H1 (cell line): ENCODE data around the gene MAP4. TPM values are rescaled to one million over a fixed set of nuclear protein-coding genes. Genes with fewer than 3 reads are reported as not detected.

ENCODE experiments used
- CTCF ChIA-PET: fragments of 300-600 bp; sonication (Branson Sonifier 250); formaldehyde crosslinking; loops from one replicate; lab custom pipeline; 2021; ENCODE audit not compliant: partially characterized antibody; lab: Charles Lee
- POLR2A ChIA-PET: fragments of 300-600 bp; sonication (Branson Sonifier 250); formaldehyde crosslinking; loops from one replicate; lab custom pipeline; 2021; ENCODE audit warnings: inconsistent platforms; ENCODE audit not compliant: partially characterized antibody; lab: Charles Lee
- DNase-seq, 2 experiments: peaks; one replicate each; pipeline versions ENCODE4 v3.0.0 to v3.0.0-alpha.2; 2010 to 2022; ENCODE audit warnings: low spot score in 2 of 2, low read depth in 1 of 2, mixed read lengths in 1 of 2
- FAIRE-seq: peaks from 2 replicates; lab custom pipeline; 2011; peaks lifted over from hg19 to GRCh38; lab: Jason Lieb, UNC
- H2AFZ ChIP-seq: 2 replicates; pipeline ENCODE4 v1.8.1; 2012; ENCODE audit warnings: low read length, inconsistent platforms
- H2AK5ac ChIP-seq: 2 replicates; pipeline ENCODE4 v1.6.1; 2013; ENCODE audit warnings: low read depth, low read length
- H2BK120ac ChIP-seq: replicated peaks from 2 replicates; pipeline ENCODE3; 2013; ENCODE audit warnings: low read depth, low read length, inconsistent platforms
- H2BK12ac ChIP-seq: 2 replicates; pipeline ENCODE4 v1.6.1; 2013; ENCODE audit warnings: low read depth, low read length
- H2BK15ac ChIP-seq: 2 replicates; pipeline ENCODE4 v1.6.1; 2013; ENCODE audit warnings: low read length
- H2BK20ac ChIP-seq: 2 replicates; pipeline ENCODE4 v1.6.1; 2013; ENCODE audit warnings: low read length
- H2BK5ac ChIP-seq: 2 replicates; pipeline ENCODE4 v1.6.1; 2013; ENCODE audit warnings: low read depth, low read length
- H3K14ac ChIP-seq: 2 replicates; pipeline ENCODE4 v1.6.1; 2013; ENCODE audit warnings: inconsistent platforms; ENCODE audit not compliant: insufficient read length
- H3K18ac ChIP-seq: 2 replicates; pipeline ENCODE4 v1.6.1; 2013; ENCODE audit warnings: low read length; ENCODE audit errors: extremely low read depth
- H3K23ac ChIP-seq: 2 replicates; pipeline ENCODE4 v1.6.1; 2013; ENCODE audit warnings: inconsistent platforms; ENCODE audit not compliant: insufficient read length
- H3K23me2 ChIP-seq: 2 replicates; pipeline ENCODE4 v1.6.1; 2013; ENCODE audit warnings: low read depth, low read length
- H3K27ac ChIP-seq: 2 replicates; pipeline ENCODE4 v1.6.1; 2011; ENCODE audit warnings: low read depth, low read length, inconsistent platforms
- H3K27me3 ChIP-seq, 4 experiments: replicated peaks in 1 of 4; 1 replicate in 1 of 4; 2 replicates in 3 of 4; pipeline versions ENCODE4 v1.6.1 to v1.8.1; 2011 to 2013; ENCODE audit warnings: low read length in 3 of 4, mild to moderate bottlenecking in 3 of 4, inconsistent platforms in 2 of 4, mixed read lengths in 2 of 4, moderate library complexity in 1 of 4; ENCODE audit not compliant: control insufficient read depth in 3 of 4, insufficient read depth in 3 of 4; ENCODE audit errors: extremely low read depth in 1 of 4
- H3K36me3 ChIP-seq, 4 experiments: 2 replicates each; pipeline versions ENCODE4 v1.6.1 to v1.8.1; 2011 to 2013; ENCODE audit warnings: mild to moderate bottlenecking in 4 of 4, low read length in 3 of 4, moderate library complexity in 2 of 4, control low read depth in 1 of 4, inconsistent platforms in 1 of 4; ENCODE audit not compliant: insufficient read depth in 4 of 4, control insufficient read depth in 2 of 4
- H3K4ac ChIP-seq: replicated peaks from 2 replicates; pipeline ENCODE3; 2013; ENCODE audit warnings: low read length, low read depth, mixed read lengths, inconsistent platforms; ENCODE audit not compliant: insufficient read length
- H3K4me1 ChIP-seq, 4 experiments: replicated peaks in 1 of 4; 1 replicate in 1 of 4; 2 replicates in 3 of 4; pipeline versions ENCODE4 v1.6.1 to v1.8.1; 2011 to 2013; ENCODE audit warnings: low read length in 3 of 4, inconsistent platforms in 2 of 4, mixed read lengths in 1 of 4; ENCODE audit not compliant: insufficient read depth in 4 of 4, control insufficient read depth in 3 of 4
- H3K4me2 ChIP-seq, 2 experiments: 2 replicates each; pipeline versions ENCODE4 v1.6.1 to v1.8.1; 2011 to 2013; ENCODE audit warnings: low read depth in 2 of 2, low read length in 2 of 2, control low read depth in 1 of 2, inconsistent platforms in 1 of 2, mild to moderate bottlenecking in 1 of 2; ENCODE audit not compliant: insufficient read depth in 1 of 2
- H3K4me3 ChIP-seq, 4 experiments: fragments of 200-600, 300-600 bp in 1 of 4; sonication (generic), shearing (Covaris generic), sonication (Bioruptor Twin) in 1 of 4; 2 replicates each; pipeline versions ENCODE4 v1.5.1 to v1.8.1; 2011 to 2016; ENCODE audit warnings: low read length in 4 of 4, low read depth in 3 of 4, control low read depth in 2 of 4, inconsistent platforms in 2 of 4, mild to moderate bottlenecking in 2 of 4, mixed read lengths in 1 of 4, moderate library complexity in 1 of 4; ENCODE audit not compliant: insufficient read depth in 2 of 4; ENCODE audit errors: extremely low read depth in 1 of 4
- H3K56ac ChIP-seq: replicated peaks from 2 replicates; pipeline ENCODE3; 2013; ENCODE audit warnings: low read depth, mild to moderate bottlenecking, mixed read lengths, low read length, inconsistent platforms; ENCODE audit not compliant: insufficient read length
- H3K79me1 ChIP-seq: 2 replicates; pipeline ENCODE4 v1.6.1; 2013; ENCODE audit warnings: low read depth, low read length, control low read depth
- H3K79me2 ChIP-seq, 2 experiments: 2 replicates each; pipeline versions ENCODE4 v1.6.1 to v1.8.1; 2012 to 2013; ENCODE audit warnings: low read length in 2 of 2, mild to moderate bottlenecking in 2 of 2, inconsistent platforms in 1 of 2; ENCODE audit not compliant: insufficient read depth in 2 of 2, control insufficient read depth in 1 of 2
- H3K9ac ChIP-seq, 4 experiments: replicated peaks in 1 of 4; 1 replicate in 1 of 4; 2 replicates in 3 of 4; pipeline versions ENCODE4 v1.6.1 to v1.8.1; 2011 to 2013; ENCODE audit warnings: low read depth in 3 of 4, low read length in 3 of 4, control low read depth in 2 of 4, mild to moderate bottlenecking in 2 of 4, moderate library complexity in 2 of 4, inconsistent platforms in 1 of 4; ENCODE audit errors: extremely low read depth in 1 of 4
- H3K9me3 ChIP-seq, 2 experiments: 2 replicates each; pipeline versions ENCODE4 v1.6.1 to v1.8.1; 2012 to 2013; ENCODE audit warnings: mild to moderate bottlenecking in 2 of 2, moderate library complexity in 2 of 2, control low read depth in 1 of 2, inconsistent platforms in 1 of 2, low read depth in 1 of 2, low read length in 1 of 2, mixed read lengths in 1 of 2; ENCODE audit not compliant: insufficient read depth in 2 of 2
- H4K20me1 ChIP-seq, 2 experiments: replicated peaks in 1 of 2; 2 replicates each; pipeline versions ENCODE3 to v1.8.1; 2011 to 2013; ENCODE audit warnings: inconsistent platforms in 2 of 2, low read length in 2 of 2, mild to moderate bottlenecking in 1 of 2; ENCODE audit not compliant: insufficient read depth in 2 of 2, control insufficient read depth in 1 of 2
- H4K5ac ChIP-seq: 2 replicates; pipeline ENCODE4 v1.6.1; 2013; ENCODE audit warnings: low read length, low read depth, mixed read lengths, inconsistent platforms; ENCODE audit not compliant: insufficient read length
- H4K8ac ChIP-seq: 2 replicates; pipeline ENCODE4 v1.8.0; 2013; ENCODE audit warnings: mild to moderate bottlenecking, moderate library complexity, low read length, inconsistent platforms; ENCODE audit not compliant: insufficient read depth; ENCODE audit errors: extremely low read depth
- H4K91ac ChIP-seq: replicated peaks from 2 replicates; pipeline ENCODE3; 2013; ENCODE audit warnings: low read length, mixed read lengths, inconsistent platforms; ENCODE audit not compliant: insufficient read length
- ASH2L ChIP-seq: fragments of 200-600, 300-600 bp; sonication (generic); IDR thresholded peaks from one replicate; pipeline ENCODE4 v1.7.1; 2017; ENCODE audit warnings: low read length
- CTBP2 ChIP-seq: IDR thresholded peaks from 2 replicates; pipeline ENCODE4 v1.7.0; 2011; ENCODE audit warnings: borderline replicate concordance, mild to moderate bottlenecking, moderate library complexity, mixed read lengths, low read length; ENCODE audit not compliant: insufficient read depth, insufficient read length
- KDM5A ChIP-seq: fragments of 200-600 bp; IDR thresholded peaks from 2 replicates; pipeline ENCODE4 v1.7.1; 2012; ENCODE audit warnings: mild to moderate bottlenecking, low read length, inconsistent platforms, mixed read lengths
- MAFK ChIP-seq: IDR thresholded peaks from 2 replicates; pipeline ENCODE4 v1.6.1; 2012; ENCODE audit warnings: low read depth, mild to moderate bottlenecking, improper control_type of control experiment, low read length
- RBBP5 ChIP-seq: IDR thresholded peaks from 2 replicates; pipeline ENCODE4 v1.7.1; 2012; ENCODE audit warnings: low read depth, mild to moderate bottlenecking, inconsistent platforms, low read length, moderate library complexity, borderline replicate concordance
- RNF2 ChIP-seq: fragments of 200-900, 300-1000 bp; sonication (generic); IDR thresholded peaks from 2 replicates; pipeline ENCODE4 v1.7.1; 2016; ENCODE audit warnings: borderline replicate concordance, low read depth, mild to moderate bottlenecking, antibody characterized with exemption, low read length; ENCODE audit not compliant: poor library complexity, severe bottlenecking; ENCODE audit errors: missing control alignments
- SIRT6 ChIP-seq: IDR thresholded peaks from one replicate; pipeline ENCODE4 v1.7.1; 2012; ENCODE audit warnings: low read length, inconsistent platforms
- SP1 ChIP-seq: IDR thresholded peaks from 2 replicates; pipeline ENCODE4 v1.6.1; 2011; ENCODE audit warnings: low read depth, low read length
- SUZ12 ChIP-seq: fragments of 200-600 bp; sonication (generic); IDR thresholded peaks from 2 replicates; pipeline ENCODE4 v1.6.1; 2012; ENCODE audit warnings: mild to moderate bottlenecking, inconsistent platforms, low read length, moderate library complexity, mixed read lengths
- TAF1 ChIP-seq: IDR thresholded peaks from 2 replicates; pipeline ENCODE4 v1.6.1; 2011; ENCODE audit warnings: mild to moderate bottlenecking, low read depth, low read length
- TEAD4 ChIP-seq: IDR thresholded peaks from 2 replicates; pipeline ENCODE4 v1.6.1; 2012; ENCODE audit warnings: low read depth, low read length, inconsistent platforms, mixed read lengths
- USF2 ChIP-seq: IDR thresholded peaks from 2 replicates; pipeline ENCODE4 v1.6.1; 2011; ENCODE audit warnings: low read length, improper control_type of control experiment
- YY1 ChIP-seq: IDR thresholded peaks from 2 replicates; pipeline ENCODE4 v1.6.1; 2011; ENCODE audit warnings: low read depth, mild to moderate bottlenecking, low read length
- WGBS, 2 experiments: shearing (Covaris generic) in 1 of 2; methylation state at CpG; one replicate each; pipeline versions ENCODE4 v1.1.6 to v1.1.7; 2013 to 2015; ENCODE audit warnings: low lambda C conversion rate in 2 of 2, mixed read lengths in 2 of 2, inconsistent platforms in 1 of 2, low coverage in 1 of 2, missing lambda C conversion rate in 1 of 2; ENCODE audit not compliant: insufficient replicate concordance in 2 of 2, insufficient coverage in 1 of 2, insufficient read length in 1 of 2; ENCODE audit errors: extremely low coverage in 1 of 2, missing lambda C conversion rate in 1 of 2; 5-methylcytosine and 5-hydroxymethylcytosine counted together
- polyA plus RNA-seq, 7 experiments: library from polyadenylated mRNA; depleted of rRNA in 3 of 7; stranded (reverse) in 5 of 7; unstranded in 2 of 7; fragments of >200 nt in 5 of 7; fragments of 200-250 nt in 2 of 7; gene quantifications; 1 replicate in 5 of 7; 2 replicates in 1 of 7; 4 replicates in 1 of 7; pipeline versions ENCODE4 v1.2.1 to v1.2.3, GENCODE V29; 2011 to 2013; ENCODE audit warnings: missing spikeins in 2 of 7, mixed read lengths in 2 of 7
- total RNA-seq: library from RNA; stranded (reverse); fragmentation: NEBNext Ultra II Directional; extraction: Animal tissue kit (Norgen Biotek cat#: 25700); gene quantifications from 2 replicates; pipeline ENCODE4 v1.2.1, GENCODE V29; 2021

Gene MAP4
- total and polyA plus RNA-seq, 2 of the 8 experiments (the other 6 are each of a cell fraction or from before 2014, with no cell fraction given) = 67.0 to 179 TPM

- H3K4me2 ChIP-seq = no peak overlapping the region
- H3K79me2 ChIP-seq = peaks cover 0 to 14% of the 10 kb centered on the region in 2 experiments; a peak in 1 of 4 replicates
- H3K56ac ChIP-seq = no peak overlapping the region
- H4K20me1 ChIP-seq = peaks cover 1% of the 10 kb centered on the region in 2 experiments
- H2BK120ac ChIP-seq = no peak overlapping the region
- ChIA-PET CTCF (interaction anchor here (0.6 kb wide), 2 partner anchors 137 to 144 kb away, joined by 3 to 4 read pairs; no protein-coding TSS in a partner anchor), POLR2A (no interaction called here)
- no peak overlapping the region for H4K8ac ChIP-seq
- H2BK20ac ChIP-seq = no peak overlapping the region
- H3K79me1 ChIP-seq = peaks cover 3% of the 10 kb centered on the region; the same call in 1 of the 2 replicates
- no peaks in the 10 kb centered on the region; the same call in 1 of the 2 replicates for H3K23me2 ChIP-seq
- H3K4ac ChIP-seq = no peak overlapping the region
- no peak overlapping the region for H2BK12ac ChIP-seq
- H3K9me3 ChIP-seq = no peaks in the 10 kb centered on the region
- H3K4me1 ChIP-seq = no peaks in the 10 kb centered on the region
- no peak overlapping the region for H3K14ac ChIP-seq
- DNase-seq (no peak), FAIRE-seq (no peak)
- H3K9ac ChIP-seq = no peak overlapping the region
- H2BK15ac ChIP-seq = no peak overlapping the region
- H3K18ac ChIP-seq = no peak overlapping the region
- H4K91ac ChIP-seq = no peak overlapping the region
- WGBS, 2 experiments = 93% methylated on average over 1 of the region's 1 CpG; no CpG with 5 or more reads in 1 of the 2 experiments
- no peak overlapping the region for H2BK5ac ChIP-seq
- H2AFZ ChIP-seq = no peak overlapping the region
- H3K4me3 ChIP-seq = no peak overlapping the region
- no peaks in the 10 kb centered on the region for H3K27me3 ChIP-seq
- no peak overlapping the region for H4K5ac ChIP-seq
- H2AK5ac ChIP-seq = no peak overlapping the region
- H3K27ac ChIP-seq = no peak overlapping the region
- peaks cover 0 to 3% (median 0%) of the 10 kb centered on the region in 4 experiments; a peak in 1 of 8 replicates for H3K36me3 ChIP-seq
- H3K23ac ChIP-seq = no peak overlapping the region
- TF ChIP-seq TEAD4 (no peak), RNF2 (no peak), USF2 (no peak), KDM5A (no peak), SUZ12 (no peak), SP1 (no peak), RBBP5 (no peak), ASH2L (no peak), TAF1 (no peak), SIRT6 (no peak), MAFK (no peak), YY1 (no peak), CTBP2 (no peak)
Measured at GRCh38 chr3:47985381-47985780, 30.8 kb downstream of the MAP4 start.
